HAP-1 (cell line): ENCODE results near the gene SLC6A7.
A peak's percentile ranks its signal among the peaks of the same experiment; 100 is the strongest.

Experiments used
- DNase-seq, 2 experiments: peaks; one replicate each; pipeline ENCODE4 v3.0.0-alpha.2; 2016 to 2020; ENCODE audit warnings: low spot score in 2 of 2
- H3K27me3 ChIP-seq: fragments of 250-450 bp; sonication (Bioruptor Pico); 2 replicates; pipeline ENCODE4 v1.5.1; 2020; ENCODE audit warnings: low read depth, mild to moderate bottlenecking, moderate library complexity
- H3K36me3 ChIP-seq: fragments of 250-450 bp; sonication (Bioruptor Pico); replicated peaks from 2 replicates; pipeline ENCODE4 v1.5.1; 2020; ENCODE audit warnings: mild to moderate bottlenecking
- H3K4me1 ChIP-seq: fragments of 250-450 bp; sonication (Bioruptor Pico); 2 replicates; pipeline ENCODE4 v1.5.1; 2020; ENCODE audit warnings: mild to moderate bottlenecking
- H3K4me3 ChIP-seq: fragments of 250-450 bp; sonication (Bioruptor Pico); 2 replicates; pipeline ENCODE4 v1.5.1; 2020; ENCODE audit warnings: mild to moderate bottlenecking, moderate library complexity
- H3K9me3 ChIP-seq: fragments of 250-450 bp; sonication (Bioruptor Pico); 2 replicates; pipeline ENCODE4 v1.5.1; 2020; ENCODE audit warnings: mild to moderate bottlenecking, moderate library complexity
- in situ Hi-C: fragments of 300-500 bp; cut with MboI; formaldehyde crosslinking; loops from 3 replicates; pipeline ENCODE4 v1.14.3; 2020; ENCODE audit warnings: low sequenced_read_pairs, inconsistent platforms, mixed read lengths

SLC6A7 gene

GRCh38 chr5:150256410-150257064 is 66.7 kb downstream of the SLC6A7 start:
- no peaks in the 10 kb centered on the region for H3K9me3 ChIP-seq
- no peaks in the 10 kb centered on the region for H3K27me3 ChIP-seq
- DNase-seq: peak in 1 of 2 experiments; percentile 60
- in situ Hi-C loops: no loop called here
- peaks cover 3% of the 10 kb centered on the region; the same call in 1 of the 2 replicates for H3K4me1 ChIP-seq
- H3K36me3 ChIP-seq: no peaks in the 10 kb centered on the region
- H3K4me3 ChIP-seq: no peak overlapping the region

GRCh38 chr5:150257424-150257823 is 67.6 kb downstream of the SLC6A7 start:
- H3K4me1 ChIP-seq: peaks cover 3% of the 10 kb centered on the region; the same call in 1 of the 2 replicates
- H3K27me3 ChIP-seq: no peaks in the 10 kb centered on the region
- H3K9me3 ChIP-seq: no peaks in the 10 kb centered on the region
- in situ Hi-C loops: no loop called here
- H3K36me3 ChIP-seq: no peaks in the 10 kb centered on the region
- DNase-seq: no peak
- H3K4me3 ChIP-seq: no peak overlapping the region

- no peaks in the 10 kb centered on the region for H3K27me3 ChIP-seq
- no peaks in the 10 kb centered on the region for H3K36me3 ChIP-seq
- H3K4me3 ChIP-seq: no peak overlapping the region
- DNase-seq: no peak
- H3K9me3 ChIP-seq: no peaks in the 10 kb centered on the region
- peaks cover 3% of the 10 kb centered on the region; the same call in 1 of the 2 replicates for H3K4me1 ChIP-seq
- in situ Hi-C loops: no loop called here
Measured at GRCh38 chr5:150258130-150258529, 68.3 kb downstream of the SLC6A7 start.
